SK-N-SH (cell line): ENCODE results near the gene ALG10B. TPM values are rescaled to one million over a fixed set of nuclear protein-coding genes. Genes with fewer than 3 reads are reported as not detected.

Experiments
- CTCF ChIA-PET: fragments of 300-600, 350-600 bp; formaldehyde crosslinking; extraction: SDS; loops from one replicate; lab custom pipeline; 2021; lab: Yijun Ruan, JAX
- POLR2A ChIA-PET: fragments of 350-600 bp; sonication (Branson Sonifier 250); formaldehyde crosslinking; extraction: SDS; loops from one replicate; lab custom pipeline; 2020; ENCODE audit warnings: antibody characterized with exemption, inconsistent platforms; lab: Yijun Ruan, JAX
- DNase-seq: peaks from one replicate; pipeline ENCODE4 v3.0.0; 2012
- H2AFZ ChIP-seq: fragments of 200-600 bp; sonication (generic); 2 replicates; pipeline ENCODE4 v1.8.1; 2016; ENCODE audit warnings: antibody characterized with exemption, mild to moderate bottlenecking, low read depth
- H3F3A ChIP-seq: fragments of 200-600 bp; sonication (generic); replicated peaks from 2 replicates; pipeline ENCODE3; 2016; ENCODE audit warnings: antibody characterized with exemption, mild to moderate bottlenecking; ENCODE audit not compliant: insufficient read depth
- H3K27ac ChIP-seq, 2 experiments: fragments of 200-500 bp in 1 of 2; fragments of 200-600 bp in 1 of 2; sonication (Bioruptor generic) in 1 of 2; sonication (generic), shearing (Covaris generic) in 1 of 2; 2 replicates each; pipeline versions ENCODE4 v1.5.1 to v1.6.1; 2014 to 2016; ENCODE audit warnings: low read depth in 2 of 2, inconsistent platforms in 1 of 2, low read length in 1 of 2, mild to moderate bottlenecking in 1 of 2, mixed read lengths in 1 of 2
- H3K27me3 ChIP-seq: fragments of 200-600 bp; sonication (generic), shearing (Covaris generic); 2 replicates; pipeline ENCODE4 v1.6.1; 2016; ENCODE audit warnings: mixed run types; ENCODE audit not compliant: insufficient read depth
- H3K36me3 ChIP-seq, 2 experiments: fragments of 200-500 bp in 1 of 2; fragments of 200-600 bp in 1 of 2; sonication (Bioruptor generic) in 1 of 2; sonication (generic) in 1 of 2; replicated peaks in 1 of 2; 2 replicates each; pipeline versions ENCODE3 to v1.5.1; 2014 to 2016; ENCODE audit warnings: low read length in 1 of 2, mild to moderate bottlenecking in 1 of 2; ENCODE audit not compliant: insufficient read depth in 2 of 2, control insufficient read depth in 1 of 2
- H3K4me1 ChIP-seq, 2 experiments: fragments of 200-500 bp in 1 of 2; fragments of 200-600 bp in 1 of 2; sonication (Bioruptor generic) in 1 of 2; sonication (generic), shearing (Covaris generic) in 1 of 2; 2 replicates each; pipeline versions ENCODE4 v1.5.1 to v1.6.1; 2014 to 2016; ENCODE audit warnings: low read depth in 1 of 2, low read length in 1 of 2, mixed run types in 1 of 2; ENCODE audit not compliant: insufficient read depth in 2 of 2, control insufficient read depth in 1 of 2
- H3K4me2 ChIP-seq: fragments of 200-600 bp; sonication (generic), shearing (Covaris generic); 2 replicates; pipeline ENCODE4 v1.6.1; 2017; ENCODE audit warnings: mixed run types
- H3K4me3 ChIP-seq, 2 experiments: fragments of 200-500 bp in 1 of 2; fragments of 200-600 bp in 1 of 2; sonication (Bioruptor generic) in 1 of 2; sonication (generic), shearing (Covaris generic) in 1 of 2; 2 replicates each; pipeline versions ENCODE4 v1.5.1 to v1.8.1; 2014 to 2016; ENCODE audit warnings: low read depth in 2 of 2, inconsistent platforms in 1 of 2, low read length in 1 of 2, mild to moderate bottlenecking in 1 of 2, mixed read lengths in 1 of 2, moderate library complexity in 1 of 2
- H3K79me2 ChIP-seq: fragments of 200-600 bp; sonication (generic); 2 replicates; pipeline ENCODE4 v1.8.1; 2017; ENCODE audit warnings: mild to moderate bottlenecking; ENCODE audit not compliant: insufficient read depth
- H3K9ac ChIP-seq: fragments of 200-600 bp; sonication (generic); 2 replicates; pipeline ENCODE4 v1.6.1; 2017; ENCODE audit warnings: mixed run types
- H3K9me2 ChIP-seq: fragments of 200-600 bp; sonication (generic); 2 replicates; pipeline ENCODE4 v1.6.1; 2017; ENCODE audit warnings: mixed run types
- H3K9me3 ChIP-seq: fragments of 200-600 bp; sonication (generic); 2 replicates; pipeline ENCODE4 v1.6.1; 2017; ENCODE audit warnings: mixed run types, mild to moderate bottlenecking, moderate library complexity
- H4K20me1 ChIP-seq: fragments of 200-600 bp; sonication (generic); 2 replicates; pipeline ENCODE4 v1.6.1; 2017; ENCODE audit warnings: mild to moderate bottlenecking, mixed run types; ENCODE audit not compliant: insufficient read depth
- JUND ChIP-seq: IDR thresholded peaks from 2 replicates; pipeline ENCODE4 v1.4.0; 2012
- SMC3 ChIP-seq: IDR thresholded peaks from 2 replicates; pipeline ENCODE4 v1.6.1; 2012; ENCODE audit warnings: low read depth, low read length, improper control_type of control experiment
- YY1 ChIP-seq: IDR thresholded peaks from 2 replicates; pipeline ENCODE4 v1.4.0; 2012; ENCODE audit warnings: low read depth, mild to moderate bottlenecking
- polyA plus RNA-seq, 3 experiments: library from polyadenylated mRNA; depleted of rRNA; stranded (reverse); fragments of >200 nt; gene quantifications; 2 replicates each; pipeline ENCODE4 v1.2.3, GENCODE V29; 2012
- small RNA-seq, 7 experiments: library from RNA; depleted of rRNA; stranded (forward); fragments of <200 nt; gene quantifications; one replicate each; pipeline ENCODE3, GENCODE V24; 2012
- TF ChIP-seq, protein P1 (sequence below): IDR thresholded peaks from 2 replicates; pipeline ENCODE4; 2012

Gene ALG10B
- polyA plus RNA-seq, 1 of the 3 experiments (the other 2 are of a cell fraction): 2.6 TPM

- Histone ChIP-seq H4K20me1 (no peaks in the 10 kb centered on the region), H3K27me3 (no peaks in the 10 kb centered on the region), H3K9ac (no peak overlapping the region), H3F3A (no peaks in the 10 kb centered on the region), H3K4me2 (no peak overlapping the region), H3K4me3 (no peak overlapping the region), H3K9me3 (no peaks in the 10 kb centered on the region), H3K9me2 (no peaks in the 10 kb centered on the region), H3K4me1 (no peaks in the 10 kb centered on the region), H3K79me2 (no peaks in the 10 kb centered on the region), H2AFZ (no peak overlapping the region), H3K27ac (no peak overlapping the region), H3K36me3 (no peaks in the 10 kb centered on the region)
- ChIA-PET CTCF (no interaction called here), POLR2A (no interaction called here)
- no peak for DNase-seq
- TF ChIP-seq YY1 (no peak), SMC3 (no peak), JUND (no peak)
- TF ChIP-seq, protein P1, sequence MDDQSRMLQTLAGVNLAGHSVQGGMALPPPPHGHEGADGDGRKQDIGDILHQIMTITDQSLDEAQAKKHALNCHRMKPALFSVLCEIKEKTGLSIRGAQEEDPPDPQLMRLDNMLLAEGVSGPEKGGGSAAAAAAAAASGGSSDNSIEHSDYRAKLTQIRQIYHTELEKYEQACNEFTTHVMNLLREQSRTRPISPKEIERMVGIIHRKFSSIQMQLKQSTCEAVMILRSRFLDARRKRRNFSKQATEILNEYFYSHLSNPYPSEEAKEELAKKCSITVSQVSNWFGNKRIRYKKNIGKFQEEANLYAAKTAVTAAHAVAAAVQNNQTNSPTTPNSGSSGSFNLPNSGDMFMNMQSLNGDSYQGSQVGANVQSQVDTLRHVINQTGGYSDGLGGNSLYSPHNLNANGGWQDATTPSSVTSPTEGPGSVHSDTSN: no peak
These were observed 58.2 kb downstream of the ALG10B start for GRCh38 chr12:38374751-38375150.

Small RNA genes within 50 kb of the gene (small RNA-seq; reads per million reads assigned to genes)
- 0 reads per million in 7 experiments for gene RF00019
